Measurements from ENCODE around the gene RBMS1.

DNA sequence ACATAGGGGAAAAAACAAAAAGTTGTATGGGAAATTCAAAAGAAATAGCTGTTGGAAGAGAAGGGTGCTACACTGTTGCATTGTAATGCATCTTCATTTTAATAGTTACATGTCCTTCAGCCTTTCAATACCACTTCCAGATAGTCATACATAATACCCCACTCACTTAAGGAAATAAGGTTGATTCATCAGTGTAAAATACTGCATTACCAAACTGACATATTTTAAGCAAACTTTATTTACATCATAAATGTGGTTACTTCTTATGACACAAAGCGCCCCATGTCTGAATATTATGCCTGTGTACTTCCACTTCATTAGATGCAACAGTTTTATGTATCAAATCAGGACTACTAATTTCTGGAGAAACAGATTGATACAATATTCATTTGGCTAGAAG is 4.5 kb downstream of the RBMS1 start:
- TF ChIP-seq, protein P1, sequence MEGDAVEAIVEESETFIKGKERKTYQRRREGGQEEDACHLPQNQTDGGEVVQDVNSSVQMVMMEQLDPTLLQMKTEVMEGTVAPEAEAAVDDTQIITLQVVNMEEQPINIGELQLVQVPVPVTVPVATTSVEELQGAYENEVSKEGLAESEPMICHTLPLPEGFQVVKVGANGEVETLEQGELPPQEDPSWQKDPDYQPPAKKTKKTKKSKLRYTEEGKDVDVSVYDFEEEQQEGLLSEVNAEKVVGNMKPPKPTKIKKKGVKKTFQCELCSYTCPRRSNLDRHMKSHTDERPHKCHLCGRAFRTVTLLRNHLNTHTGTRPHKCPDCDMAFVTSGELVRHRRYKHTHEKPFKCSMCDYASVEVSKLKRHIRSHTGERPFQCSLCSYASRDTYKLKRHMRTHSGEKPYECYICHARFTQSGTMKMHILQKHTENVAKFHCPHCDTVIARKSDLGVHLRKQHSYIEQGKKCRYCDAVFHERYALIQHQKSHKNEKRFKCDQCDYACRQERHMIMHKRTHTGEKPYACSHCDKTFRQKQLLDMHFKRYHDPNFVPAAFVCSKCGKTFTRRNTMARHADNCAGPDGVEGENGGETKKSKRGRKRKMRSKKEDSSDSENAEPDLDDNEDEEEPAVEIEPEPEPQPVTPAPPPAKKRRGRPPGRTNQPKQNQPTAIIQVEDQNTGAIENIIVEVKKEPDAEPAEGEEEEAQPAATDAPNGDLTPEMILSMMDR (conservative IDR thresholded peaks at IDR 0.05; ENCODE audit: low read depth in 2 of 2) = no peak
- TF ChIP-seq EZH2 (IDR thresholded peaks at IDR 0.05; ENCODE audit: low read depth, unreplicated experiment) (no peak), POLR2AphosphoS5 (IDR thresholded peaks at IDR 0.05; ENCODE audit: low read depth) (no peak)

Measured in GM23338 (cell line).